Calu3 (cell line): Measurements from ENCODE around the gene OGFOD3. TPM values are rescaled to one million over a fixed set of nuclear protein-coding genes. Genes with fewer than 3 reads are reported as not detected.
"Not testable (repeated sequence)": the region's sequence is repeated elsewhere in the genome, so short reads cannot be mapped to it uniquely, and the experiment has no call there.

ENCODE experiments used
- BruUV-seq: library from RNA; stranded (reverse); fragments of 400-500 nt; replicated peaks from 2 replicates; lab custom pipeline; 2021; lab: Mats Ljungman, UMichigan
- CTCF ChIA-PET: fragments of 300-600 bp; sonication (Branson Sonifier 250); formaldehyde crosslinking; loops from one replicate; lab custom pipeline; 2022; ENCODE audit warnings: antibody characterized with exemption; lab: Charles Lee
- DNase-seq: peaks from one replicate; pipeline ENCODE4 v3.0.0; 2022
- H3K27ac Mint-ChIP-seq: one replicate; pipeline ENCODE4 v1.8.0; 2022; ENCODE audit warnings: mixed read lengths; ENCODE audit not compliant: unreplicated experiment
- H3K27me3 Mint-ChIP-seq: one replicate; pipeline ENCODE4 v1.8.0; 2022; ENCODE audit warnings: mixed read lengths; ENCODE audit not compliant: unreplicated experiment
- H3K36me3 Mint-ChIP-seq: one replicate; pipeline ENCODE4 v1.8.0; 2022; ENCODE audit warnings: mild to moderate bottlenecking, moderate library complexity, mixed read lengths; ENCODE audit not compliant: insufficient read depth, unreplicated experiment
- H3K4me1 Mint-ChIP-seq: one replicate; pipeline ENCODE4 v1.8.0; 2022; ENCODE audit warnings: mild to moderate bottlenecking, low read depth, mixed read lengths; ENCODE audit not compliant: unreplicated experiment
- H3K4me3 Mint-ChIP-seq: one replicate; pipeline ENCODE4 v1.8.0; 2022; ENCODE audit warnings: mild to moderate bottlenecking, low read depth, moderate library complexity, mixed read lengths; ENCODE audit not compliant: unreplicated experiment
- H3K9me3 Mint-ChIP-seq: one replicate; pipeline ENCODE4 v1.8.0; 2022; ENCODE audit warnings: low read depth, mixed read lengths; ENCODE audit not compliant: unreplicated experiment
- CTCF ChIP-seq: fragments of 200-600 bp; IDR thresholded peaks from one replicate; pipeline ENCODE4 v1.8.0; 2022; ENCODE audit warnings: antibody characterized with exemption; ENCODE audit not compliant: unreplicated experiment
- intact Hi-C: fragments of 100-400 bp; cut with micrococcal nuclease; formaldehyde crosslinking; loops from one replicate; pipeline ENCODE4 v1.10.0; 2022; ENCODE audit not compliant: unreplicated experiment
- total RNA-seq: library from RNA; stranded (reverse); gene quantifications from 2 replicates; pipeline ENCODE4 v1.2.3, GENCODE V29; 2022

OGFOD3 gene
- total RNA-seq, 1 experiment from 2014 or later, result 29.0 TPM

DNA sequence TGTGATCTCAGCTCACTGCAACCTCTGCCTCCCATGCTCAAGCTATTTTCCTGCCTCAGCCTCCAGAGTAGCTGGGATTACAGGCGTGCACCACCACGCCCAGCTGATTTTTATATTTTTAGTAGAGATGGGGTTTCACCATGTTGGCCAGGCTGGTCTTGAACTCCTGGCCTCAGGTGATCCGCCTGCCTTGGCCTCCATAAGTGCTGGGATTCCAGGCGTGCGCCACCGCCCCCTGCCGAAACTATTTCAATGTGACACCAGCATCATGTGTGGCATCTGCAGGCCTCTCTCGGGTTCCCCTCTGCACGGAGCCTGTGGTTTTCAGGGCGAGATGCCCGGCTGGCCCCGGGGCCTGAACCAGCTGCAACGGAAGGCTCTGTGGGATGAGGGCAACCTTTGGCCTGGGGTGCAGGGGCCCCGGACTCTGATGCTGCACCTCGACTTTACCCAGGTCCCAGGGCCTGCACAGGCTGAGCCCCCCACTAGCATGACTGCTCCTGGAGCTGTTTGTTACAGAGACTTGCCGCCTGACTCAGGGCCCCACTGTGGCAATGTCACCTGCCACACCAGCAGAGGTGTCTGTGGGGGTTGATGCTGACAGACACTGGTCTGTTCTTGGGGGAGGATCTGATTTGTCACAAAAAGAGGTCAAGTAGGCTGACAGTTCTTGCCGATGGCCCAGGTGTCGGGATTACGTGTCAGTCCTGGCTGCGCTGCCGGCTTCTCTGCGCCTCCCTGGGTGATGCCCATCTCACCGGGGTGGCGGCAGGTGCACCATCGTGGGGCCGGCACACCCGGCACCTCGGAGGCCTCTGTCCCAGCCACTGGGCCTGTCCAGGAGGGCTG, 68.0 kb downstream of the OGFOD3 start:
- Mint-ChIP-seq H3K4me3 (no peak overlapping the region), H3K27ac (no peak overlapping the region), H3K36me3 (peaks cover 7% of the 10 kb centered on the region), H3K27me3 (peaks cover 18% of the 10 kb centered on the region), H3K4me1 (peaks cover 11% of the 10 kb centered on the region), H3K9me3 (no peaks in the 10 kb centered on the region)
- CTCF ChIA-PET, result interaction anchor here (0.6 kb wide), 2 partner anchors 9 to 28 kb away, joined by 4 to 6 read pairs; partner anchors contain the start of gene TEX19
- DNase-seq, result no peak
- intact Hi-C loops, result loop anchor here (5.0 kb wide), 2 partner anchors 62 to 202 kb away; no protein-coding TSS in a partner anchor
- TF ChIP-seq CTCF, result no peak
- BruUV-seq, result no TSS peak

- H3K4me3 Mint-ChIP-seq, result no peak overlapping the region
- BruUV-seq, result no TSS peak
- H3K27ac Mint-ChIP-seq, result no peak overlapping the region
- H3K4me1 Mint-ChIP-seq, result peaks cover 11% of the 10 kb centered on the region
- H3K9me3 Mint-ChIP-seq, result no peaks in the 10 kb centered on the region
- DNase-seq, result no peak
- CTCF ChIA-PET, result interaction anchor here (0.6 to 0.9 kb wide), 2 partner anchors 10 to 363 kb away, joined by 3 read pairs; no protein-coding TSS in a partner anchor
- peaks cover 7% of the 10 kb centered on the region for H3K36me3 Mint-ChIP-seq
- peaks cover 18% of the 10 kb centered on the region for H3K27me3 Mint-ChIP-seq
- no peak for TF ChIP-seq CTCF
- intact Hi-C loops, result no loop called here
Measured at GRCh38 chr17:82349287-82349701, 69.1 kb downstream of the OGFOD3 start.

DNA sequence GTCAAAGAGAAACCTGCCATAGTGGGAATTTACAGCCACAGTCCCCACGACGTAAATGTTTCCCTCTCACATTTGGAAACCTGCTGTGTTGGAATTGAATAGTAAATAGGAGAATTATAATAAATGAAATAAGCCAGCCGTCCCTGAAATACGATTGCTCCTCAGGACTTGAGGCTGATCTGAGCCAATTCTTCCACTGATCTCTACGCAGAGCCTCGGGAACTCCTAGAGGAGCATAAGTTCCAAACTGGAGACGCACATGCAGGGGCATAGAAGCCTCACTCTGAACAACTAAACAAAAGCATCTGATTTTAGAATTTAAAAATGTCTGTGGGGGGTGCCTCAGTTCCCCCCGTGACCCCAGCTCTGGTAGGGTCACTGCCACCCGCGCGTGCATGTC, 69.5 kb downstream of the OGFOD3 start:
- BruUV-seq, result no TSS peak
- no peak for DNase-seq
- no peak for TF ChIP-seq CTCF
- intact Hi-C loops, result no loop called here
- Mint-ChIP-seq H3K4me3 (no peak overlapping the region), H3K36me3 (peaks cover 7% of the 10 kb centered on the region), H3K27me3 (peaks cover 18% of the 10 kb centered on the region), H3K27ac (no peak overlapping the region), H3K4me1 (peaks cover 11% of the 10 kb centered on the region), H3K9me3 (no peaks in the 10 kb centered on the region)
- CTCF ChIA-PET, result interaction anchor here (0.9 kb wide), 1 partner anchor 364 kb away, joined by 3 read pairs; no protein-coding TSS in a partner anchor

GRCh38 chr17:82348434-82348833, 70.0 kb downstream of the OGFOD3 start:
- H3K4me1 Mint-ChIP-seq, result peaks cover 11% of the 10 kb centered on the region
- no peak overlapping the region for H3K27ac Mint-ChIP-seq
- BruUV-seq, result no TSS peak
- DNase-seq, result no peak
- intact Hi-C loops, result no loop called here
- peaks cover 18% of the 10 kb centered on the region for H3K27me3 Mint-ChIP-seq
- no peaks in the 10 kb centered on the region for H3K9me3 Mint-ChIP-seq
- H3K36me3 Mint-ChIP-seq, result peaks cover 7% of the 10 kb centered on the region
- no peak overlapping the region for H3K4me3 Mint-ChIP-seq
- CTCF ChIA-PET, result no interaction called here
- no peak for TF ChIP-seq CTCF

GRCh38 chr17:82347994-82348393, 70.4 kb downstream of the OGFOD3 start:
- Mint-ChIP-seq H3K4me1 (peaks cover 11% of the 10 kb centered on the region), H3K27me3 (peaks cover 18% of the 10 kb centered on the region)
- H3K27ac Mint-ChIP-seq, DNase-seq, BruUV-seq, H3K4me3 Mint-ChIP-seq, H3K9me3 Mint-ChIP-seq, H3K36me3 Mint-ChIP-seq, intact Hi-C loops, CTCF ChIA-PET: not testable (repeated sequence)
